DND-41 (cell line): ENCODE data around the gene GAN.

Experiments used
- EZH2 ChIP-seq: IDR thresholded peaks from 3 replicates; pipeline ENCODE4 v1.6.1; 2012; ENCODE audit warnings: borderline replicate concordance, low read depth, mild to moderate bottlenecking, moderate library complexity, low read length, inconsistent platforms; ENCODE audit not compliant: severe bottlenecking
- TF ChIP-seq, protein P1 (sequence below): IDR thresholded peaks from 2 replicates; pipeline ENCODE4 v1.5.1; 2012; ENCODE audit warnings: borderline replicate concordance, low read length, moderate library complexity, mild to moderate bottlenecking; ENCODE audit not compliant: poor library complexity, severe bottlenecking; ENCODE audit errors: extremely low read depth

DNA sequence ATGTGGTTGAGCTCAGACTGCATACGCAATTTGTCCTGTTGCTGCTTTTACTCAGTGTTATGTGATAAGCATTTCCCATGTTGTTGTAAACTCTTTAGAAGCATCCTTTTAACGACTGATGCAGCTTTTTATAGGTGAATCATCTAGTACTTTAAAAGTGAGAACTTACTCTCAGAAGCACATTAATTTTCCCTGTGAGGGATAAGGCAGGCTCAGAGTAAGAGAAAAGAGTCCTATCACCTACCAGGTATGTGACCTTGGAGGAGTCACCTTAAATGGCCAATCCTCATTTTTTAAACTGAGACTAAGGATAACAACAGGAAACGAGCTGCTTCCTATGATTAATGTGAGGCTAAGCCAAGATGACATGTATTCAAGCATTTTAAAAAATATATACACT lies 34.4 kb upstream of the GAN start:
- TF ChIP-seq, protein P1, sequence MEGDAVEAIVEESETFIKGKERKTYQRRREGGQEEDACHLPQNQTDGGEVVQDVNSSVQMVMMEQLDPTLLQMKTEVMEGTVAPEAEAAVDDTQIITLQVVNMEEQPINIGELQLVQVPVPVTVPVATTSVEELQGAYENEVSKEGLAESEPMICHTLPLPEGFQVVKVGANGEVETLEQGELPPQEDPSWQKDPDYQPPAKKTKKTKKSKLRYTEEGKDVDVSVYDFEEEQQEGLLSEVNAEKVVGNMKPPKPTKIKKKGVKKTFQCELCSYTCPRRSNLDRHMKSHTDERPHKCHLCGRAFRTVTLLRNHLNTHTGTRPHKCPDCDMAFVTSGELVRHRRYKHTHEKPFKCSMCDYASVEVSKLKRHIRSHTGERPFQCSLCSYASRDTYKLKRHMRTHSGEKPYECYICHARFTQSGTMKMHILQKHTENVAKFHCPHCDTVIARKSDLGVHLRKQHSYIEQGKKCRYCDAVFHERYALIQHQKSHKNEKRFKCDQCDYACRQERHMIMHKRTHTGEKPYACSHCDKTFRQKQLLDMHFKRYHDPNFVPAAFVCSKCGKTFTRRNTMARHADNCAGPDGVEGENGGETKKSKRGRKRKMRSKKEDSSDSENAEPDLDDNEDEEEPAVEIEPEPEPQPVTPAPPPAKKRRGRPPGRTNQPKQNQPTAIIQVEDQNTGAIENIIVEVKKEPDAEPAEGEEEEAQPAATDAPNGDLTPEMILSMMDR = no peak
- no peak for TF ChIP-seq EZH2
